ENCODE measurements around the gene DNAAF2. TPM values are rescaled to one million over a fixed set of nuclear protein-coding genes. Genes with fewer than 3 reads are reported as not detected.

Gene DNAAF2
- total RNA-seq, 6 donors from 2014 or later: 6.1 to 17.6 (median 9.6) TPM

DNA sequence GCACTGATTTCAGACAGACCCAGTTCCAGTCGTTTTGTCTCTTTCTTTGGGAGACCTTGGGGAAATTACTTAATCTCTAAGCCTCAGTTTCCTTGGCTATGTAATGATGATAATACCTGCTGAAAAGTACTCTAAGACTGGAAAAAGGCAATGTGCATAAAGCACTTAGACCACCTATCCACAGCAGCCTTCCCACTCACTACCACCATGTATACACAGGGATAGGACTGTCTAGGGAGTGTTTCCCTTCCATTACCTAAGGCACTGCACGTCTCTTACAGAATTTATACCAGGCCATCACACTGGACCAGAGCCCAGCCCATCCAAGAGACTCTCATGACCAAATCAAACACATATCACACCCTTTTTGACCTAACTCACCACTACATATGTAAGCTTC lies 55.2 kb downstream of the DNAAF2 start:
- TF ChIP-seq POLR2AphosphoS5 (IDR thresholded peaks at IDR 0.05): no peak
- WGBS, 2 donors: 83 to 89% methylated on average over 2 of the region's 2 CpGs
- Histone ChIP-seq H3K36me3 (peaks cover 0 to 51% (median 24%) of the 10 kb centered on the region in 4 donors), H3K27ac (no peak overlapping the region), H3K4me1 (peaks cover 18 to 37% (median 26%) of the 10 kb centered on the region in 4 donors), H3K9me3 (no peaks in the 10 kb centered on the region), H3K4me3 (no peak overlapping the region), H3K27me3 (no peaks in the 10 kb centered on the region)
- DNase-seq: no peak
- ATAC-seq (ENCODE audit: low FRiP score in 2 of 2): no peak

DNA sequence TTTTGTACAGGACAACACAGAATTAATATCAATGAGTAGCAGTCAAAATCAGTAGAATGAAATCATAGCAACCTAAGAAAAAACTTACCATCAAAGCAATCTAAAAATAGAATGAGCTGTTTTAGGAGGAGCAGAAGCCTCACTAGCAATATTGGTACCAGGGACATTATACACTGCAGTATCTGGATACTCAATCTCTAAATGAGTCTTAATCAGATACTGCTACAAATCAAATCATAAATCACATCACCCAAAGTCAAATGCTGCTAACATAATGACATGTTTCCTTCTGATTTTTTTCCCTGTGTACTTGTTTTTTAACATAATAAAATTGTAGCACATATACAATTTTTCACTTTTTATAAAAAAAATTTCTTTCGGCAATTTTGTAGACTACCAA lies 56.9 kb downstream of the DNAAF2 start:
- Histone ChIP-seq H3K27ac (no peak overlapping the region), H3K4me3 (no peak overlapping the region), H3K9me3 (no peaks in the 10 kb centered on the region), H3K4me1 (peaks cover 7 to 20% (median 11%) of the 10 kb centered on the region in 4 donors), H3K36me3 (peaks cover 0 to 39% (median 14%) of the 10 kb centered on the region in 4 donors), H3K27me3 (no peaks in the 10 kb centered on the region)
- DNase-seq (no peak), ATAC-seq (ENCODE audit: low FRiP score in 2 of 2) (no peak)
- 94 to 100% methylated on average over 1 of the region's 1 CpG for WGBS, 2 donors
- TF ChIP-seq EP300 (IDR thresholded peaks at IDR 0.05) (no peak), POLR2A (IDR thresholded peaks at IDR 0.05) (no peak), POLR2AphosphoS5 (IDR thresholded peaks at IDR 0.05) (no peak)
- TF ChIP-seq, protein P1, sequence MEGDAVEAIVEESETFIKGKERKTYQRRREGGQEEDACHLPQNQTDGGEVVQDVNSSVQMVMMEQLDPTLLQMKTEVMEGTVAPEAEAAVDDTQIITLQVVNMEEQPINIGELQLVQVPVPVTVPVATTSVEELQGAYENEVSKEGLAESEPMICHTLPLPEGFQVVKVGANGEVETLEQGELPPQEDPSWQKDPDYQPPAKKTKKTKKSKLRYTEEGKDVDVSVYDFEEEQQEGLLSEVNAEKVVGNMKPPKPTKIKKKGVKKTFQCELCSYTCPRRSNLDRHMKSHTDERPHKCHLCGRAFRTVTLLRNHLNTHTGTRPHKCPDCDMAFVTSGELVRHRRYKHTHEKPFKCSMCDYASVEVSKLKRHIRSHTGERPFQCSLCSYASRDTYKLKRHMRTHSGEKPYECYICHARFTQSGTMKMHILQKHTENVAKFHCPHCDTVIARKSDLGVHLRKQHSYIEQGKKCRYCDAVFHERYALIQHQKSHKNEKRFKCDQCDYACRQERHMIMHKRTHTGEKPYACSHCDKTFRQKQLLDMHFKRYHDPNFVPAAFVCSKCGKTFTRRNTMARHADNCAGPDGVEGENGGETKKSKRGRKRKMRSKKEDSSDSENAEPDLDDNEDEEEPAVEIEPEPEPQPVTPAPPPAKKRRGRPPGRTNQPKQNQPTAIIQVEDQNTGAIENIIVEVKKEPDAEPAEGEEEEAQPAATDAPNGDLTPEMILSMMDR (IDR thresholded peaks at IDR 0.05): no peak

Small RNA genes within 50 kb of the gene (small RNA-seq; reads per million reads assigned to genes)
- 0 reads per million in 4 donors for gene AL139099.3
- gene AL139099.4: 0 reads per million in 4 donors
- 0 reads per million in 4 donors for gene RF00019
- 0 to 0.06 (median 0) reads per million in 4 donors for gene RNU6ATAC30P

Other genes with a start within 250 kb of the DNAAF2 start
- 1,000 to 10,000 TPM in 4 of 6 donors, 100 to 1,000 TPM in 2; 308 to 5,471 (median 1,242) TPM for gene RPS29, start 48.9 kb downstream of the DNAAF2 start, total RNA-seq
- 10 to 100 TPM in 1 of 6 donors, 1 to 10 TPM in 5; 1.6 to 13.6 (median 8.1) TPM for gene LRR1, start 36.3 kb downstream of the DNAAF2 start, total RNA-seq
- gene RPL36AL, start 14.6 kb downstream of the DNAAF2 start, total RNA-seq: 100 to 1,000 TPM in 5 of 6 donors, 10 to 100 TPM in 1; 98.0 to 264 (median 171) TPM
- gene MGAT2, start 14.4 kb downstream of the DNAAF2 start, total RNA-seq: 10 to 100 TPM; 14.7 to 41.7 (median 25.5) TPM
- gene POLE2, start 53.0 kb upstream of the DNAAF2 start, total RNA-seq: 1 to 10 TPM in 4 of 6 donors, under 1 TPM in 2; 0.49 to 2.7 (median 2.1) TPM
- 10 to 100 TPM in 1 of 6 donors, 1 to 10 TPM in 5; 4.6 to 11.1 (median 5.3) TPM for gene KLHDC1, start 57.9 kb upstream of the DNAAF2 start, total RNA-seq
- gene KLHDC2, start 132.9 kb upstream of the DNAAF2 start, total RNA-seq: 10 to 100 TPM; 35.4 to 77.5 (median 53.8) TPM
- gene NEMF, start 217.5 kb upstream of the DNAAF2 start, total RNA-seq: 100 to 1,000 TPM in 2 of 6 donors, 10 to 100 TPM in 4; 47.9 to 293 (median 73.7) TPM

All from upper lobe of left lung (tissue), 6 donors.